ENCODE results near the gene MYOD1. TPM values are rescaled to one million over a fixed set of nuclear protein-coding genes. Genes with fewer than 3 reads are reported as not detected.

The MYOD1 gene
- total and polyA plus RNA-seq, 2 of the 4 experiments (the other 2 are of a cell fraction): not detected

- H4K8ac ChIP-seq (ENCODE audit: low read depth in 2 of 2, low read length in 2 of 2): no peak overlapping the region
- no peak overlapping the region for H3K18ac ChIP-seq (ENCODE audit: low read depth, low read length)
- no peak overlapping the region for H3K56ac ChIP-seq (ENCODE audit: extremely low read depth, insufficient read depth, low read length)
- H3K79me1 ChIP-seq (ENCODE audit: low read depth in 1 of 2, low read length in 2 of 2): no peaks in the 10 kb centered on the region
- H3K9me1 ChIP-seq (ENCODE audit: insufficient read depth, low read length): no peaks in the 10 kb centered on the region
- H4K5ac ChIP-seq (ENCODE audit: low read depth, low read length): no peak overlapping the region
- peak overlapping the region; percentile 54 for H3K4me2 ChIP-seq (ENCODE audit: low read depth, low read length)
- H3K23ac ChIP-seq (ENCODE audit: low read depth, low read length): no peak overlapping the region
- H2AFZ ChIP-seq (replicated peaks; ENCODE audit: low read length, poor library complexity): peak overlapping the region; percentile 73
- H4K20me1 ChIP-seq (ENCODE audit: insufficient read depth, low read length): 0 out of 2 replicates have a peak, but pooled peaks cover 6% of the 10 kb centered on the region
- 0% methylated on average over 9 of the region's 73 CpGs; no CpG with 5 or more reads in 1 of the 2 experiments for WGBS, 2 experiments (ENCODE audit: extremely low coverage in 2 of 2, insufficient read length in 1 of 2)
- H3K9me3 ChIP-seq (ENCODE audit: control insufficient read depth, insufficient read depth, low read length): peaks cover 2% of the 10 kb centered on the region; the same call in 1 of the 2 replicates
- no peak overlapping the region for H4K91ac ChIP-seq (ENCODE audit: insufficient read depth, low read depth, low read length)
- no TSS peak for BruUV-seq (replicated peaks)
- H3K9ac ChIP-seq (ENCODE audit: low read depth, low read length): no peak overlapping the region
- no peak for TF ChIP-seq CTCF (conservative IDR thresholded peaks at IDR 0.05; ENCODE audit: low read depth, low read length)
- TF ChIP-seq USF2 (IDR thresholded peaks at IDR 0.05; ENCODE audit: low read depth, low read length): no peak
- 0 out of 2 replicates have a peak, but pooled peaks have one; percentile 14 for TF ChIP-seq RAD21 (IDR thresholded peaks at IDR 0.05; ENCODE audit: low read length)
- TF ChIP-seq MAZ (IDR thresholded peaks at IDR 0.05; ENCODE audit: borderline replicate concordance, low read depth, low read length): peak; percentile 47; the same call in 1 of the 2 replicates
- no peak for TF ChIP-seq FOS (IDR thresholded peaks at IDR 0.05; ENCODE audit: low read depth, low read length)
- TF ChIP-seq CHD1 (IDR thresholded peaks at IDR 0.05; ENCODE audit: low read depth, low read length): no peak
- TF ChIP-seq MXI1 (IDR thresholded peaks at IDR 0.05; ENCODE audit: borderline replicate concordance, low read depth, low read length): peak; percentile 93
- TF ChIP-seq BHLHE40 (IDR thresholded peaks at IDR 0.05; ENCODE audit: low read depth, low read length): peak; percentile 85
- in situ Hi-C loops (cut with MboI; ENCODE audit: low sequenced_read_pairs) (loop anchor here (5.0 kb wide), 1 partner anchor 242 kb away; no protein-coding TSS in a partner anchor), dilution Hi-C loops (cut with HindIII; ENCODE audit: low sequenced_read_pairs, unreplicated experiment) (loop anchor here (25.0 kb wide), 1 partner anchor 252 kb away; no protein-coding TSS in a partner anchor), intact Hi-C loops (cut with micrococcal nuclease) (loop anchor here (5.0 to 10.0 kb wide), 3 partner anchors 87 to 590 kb away; partner anchors contain the start of genes GTF2H1, HPS5 and SAAL1)
- no peak overlapping the region for H2BK20ac ChIP-seq (ENCODE audit: low read depth, low read length)
- H2BK120ac ChIP-seq (ENCODE audit: low read depth, low read length): no peak overlapping the region
- ATAC-seq (ENCODE audit: low read depth): peak; percentile 92
- ChIA-PET POLR2A (ENCODE audit: unreplicated experiment) (no interaction called here), CTCF (interaction anchor here (0.8 to 8.0 kb wide), 2 partner anchors 13 to 242 kb away, joined by 3 to 158 read pairs; no protein-coding TSS in a partner anchor)
- H3K4me3 ChIP-seq (ENCODE audit: insufficient read depth, low read depth, low read length): peak overlapping the region; percentile 10; the same call in 1 of the 2 replicates
- no peak overlapping the region for H2AK9ac ChIP-seq (replicated peaks; ENCODE audit: low read depth, low read length, poor library complexity)
- H3K36me3 ChIP-seq (ENCODE audit: control insufficient read depth, insufficient read depth, low read length): no peaks in the 10 kb centered on the region
- H3K27me3 ChIP-seq (ENCODE audit: control insufficient read depth, insufficient read depth, low read length): peaks cover 66% of the 10 kb centered on the region
- no peak overlapping the region for H3K4ac ChIP-seq (ENCODE audit: low read depth, low read length)
- no peak overlapping the region for H2BK5ac ChIP-seq (ENCODE audit: low read depth, low read length, poor library complexity, severe bottlenecking)
- H3K14ac ChIP-seq (replicated peaks; ENCODE audit: low read depth, low read length): no peak overlapping the region
- no peak overlapping the region for H2AK5ac ChIP-seq (ENCODE audit: low read depth, low read length)
- peak; percentile 69 for DNase-seq
- no peak overlapping the region for H2BK15ac ChIP-seq (ENCODE audit: low read depth, low read length)
- no peaks in the 10 kb centered on the region for H3K4me1 ChIP-seq (ENCODE audit: control insufficient read depth, insufficient read depth, low read length)
- no peak overlapping the region for H3K27ac ChIP-seq (ENCODE audit: insufficient read depth, low read length)
These were observed 15.8 kb downstream of the MYOD1 start for GRCh38 chr11:17734986-17735817.
